GM12878 (cell line): ENCODE results near the gene C1QL1. TPM values are rescaled to one million over a fixed set of nuclear protein-coding genes. Genes with fewer than 3 reads are reported as not detected.

Experiments used
- ATAC-seq: fragments of 200-7000 bp; cut with Tn5 transposase; 3 replicates; pipeline ENCODE4 v1.9.1; 2020; ENCODE audit warnings: mild to moderate bottlenecking, moderate library complexity
- BruUV-seq: library from RNA; stranded (reverse); fragments of 400-500 nt; replicated peaks from 2 replicates; lab custom pipeline; 2021; lab: Mats Ljungman, UMichigan
- CTCF ChIA-PET: fragments of 300-600 bp; sonication (Branson Sonifier 250); formaldehyde crosslinking; extraction: SDS; loops from one replicate; lab custom pipeline; 2021; ENCODE audit warnings: inconsistent platforms; lab: Yijun Ruan, JAX
- POLR2A ChIA-PET: fragments of 350-600 bp; formaldehyde crosslinking; extraction: SDS; loops from one replicate; lab custom pipeline; 2021; ENCODE audit warnings: inconsistent platforms; lab: Charles Lee
- RAD21 ChIA-PET: fragments of 300-600 bp; sonication (Branson Sonifier 250); formaldehyde crosslinking; loops from one replicate; lab custom pipeline; 2023; ENCODE audit warnings: antibody characterized with exemption; ENCODE audit not compliant: unreplicated experiment; lab: Charles Lee
- SMC1A ChIA-PET: fragments of 300-600 bp; sonication (Branson Sonifier 250); formaldehyde crosslinking; loops from one replicate; lab custom pipeline; 2023; ENCODE audit not compliant: unreplicated experiment, uncharacterized antibody; lab: Charles Lee
- DNase-seq: peaks from one replicate; pipeline ENCODE4 v3.0.0-alpha.2; 2011; ENCODE audit warnings: low read depth, low spot score
- FAIRE-seq: peaks from 3 replicates; lab custom pipeline; 2011; peaks lifted over from hg19 to GRCh38; lab: Jason Lieb, UNC
- H2AFZ ChIP-seq: 2 replicates; pipeline ENCODE4 v1.6.0; 2011; ENCODE audit warnings: low read depth, low read length, control low read depth; ENCODE audit not compliant: control insufficient read depth
- H3K27ac ChIP-seq: 2 replicates; pipeline ENCODE4 v1.5.1; 2011; ENCODE audit warnings: control low read depth; ENCODE audit not compliant: control insufficient read depth, insufficient read depth
- H3K27me3 ChIP-seq, 2 experiments: replicated peaks in 1 of 2; 2 replicates each; pipeline versions ENCODE4 v1.6.0 to v1.6.1; 2011; ENCODE audit warnings: low read length in 1 of 2; ENCODE audit not compliant: control insufficient read depth in 2 of 2, insufficient read depth in 2 of 2
- H3K36me3 ChIP-seq, 2 experiments: 2 replicates each; pipeline ENCODE4 v1.5.1; 2011; ENCODE audit warnings: low read length in 1 of 2; ENCODE audit not compliant: control insufficient read depth in 2 of 2, insufficient read depth in 2 of 2
- H3K4me1 ChIP-seq: 2 replicates; pipeline ENCODE4 v1.6.1; 2011; ENCODE audit warnings: mild to moderate bottlenecking, low read length, moderate library complexity, mixed read lengths; ENCODE audit not compliant: control insufficient read depth, insufficient read depth
- H3K4me2 ChIP-seq: 2 replicates; pipeline ENCODE4 v1.6.0; 2011; ENCODE audit warnings: control low read depth; ENCODE audit not compliant: control insufficient read depth, insufficient read depth
- H3K4me3 ChIP-seq: fragments of 200-600 bp; sonication (generic); 2 replicates; pipeline ENCODE4 v1.5.1; 2016
- H3K79me2 ChIP-seq: 2 replicates; pipeline ENCODE4 v1.6.0; 2011; ENCODE audit warnings: low read length; ENCODE audit not compliant: control insufficient read depth, insufficient read depth
- H3K9ac ChIP-seq: 2 replicates; pipeline ENCODE4 v1.8.0; 2011; ENCODE audit warnings: low read length, control low read depth, mixed read lengths; ENCODE audit not compliant: control insufficient read depth, insufficient read depth
- H3K9me3 ChIP-seq: replicated peaks from 3 replicates; pipeline ENCODE4 v1.5.1; 2011; ENCODE audit warnings: mild to moderate bottlenecking, low read length; ENCODE audit not compliant: control insufficient read depth, insufficient read depth
- H4K20me1 ChIP-seq: 2 replicates; pipeline ENCODE4 v1.6.0; 2011; ENCODE audit not compliant: control insufficient read depth, insufficient read depth
- BCL3 ChIP-seq: IDR thresholded peaks from 2 replicates; pipeline ENCODE4 v1.6.1; 2011; ENCODE audit warnings: borderline replicate concordance, low read depth, mild to moderate bottlenecking, moderate library complexity, low read length; ENCODE audit not compliant: insufficient read depth, poor library complexity, severe bottlenecking
- CTCF ChIP-seq, 3 experiments: IDR thresholded peaks in 2 of 3; conservative IDR thresholded peaks in 1 of 3; 2 replicates each; pipeline ENCODE4 v1.5.1; 2011; ENCODE audit warnings: low read depth in 3 of 3, low read length in 3 of 3, mild to moderate bottlenecking in 3 of 3, control low read depth in 2 of 3, moderate library complexity in 2 of 3, inconsistent platforms in 1 of 3, mixed read lengths in 1 of 3; ENCODE audit not compliant: control insufficient read depth in 2 of 3, insufficient read depth in 1 of 3; ENCODE audit errors: extremely low read depth in 1 of 3
- FOXK2 ChIP-seq: fragments of 450-650 bp; IDR thresholded peaks from 2 replicates; pipeline ENCODE4 v1.6.1; 2017; ENCODE audit warnings: mild to moderate bottlenecking, moderate library complexity
- POLR2A ChIP-seq: IDR thresholded peaks from 2 replicates; pipeline ENCODE4 v1.6.1; 2011; ENCODE audit warnings: low read depth, mild to moderate bottlenecking, low read length
- SP1 ChIP-seq: IDR thresholded peaks from one replicate; pipeline ENCODE4 v1.6.1; 2011; ENCODE audit warnings: low read depth, low read length
- STAT1 ChIP-seq: fragments of 450-650 bp; conservative IDR thresholded peaks from 2 replicates; pipeline ENCODE4 v1.6.1; 2014; ENCODE audit warnings: antibody characterized with exemption, mild to moderate bottlenecking
- SUZ12 ChIP-seq: fragments of 200-600 bp; sonication (generic); IDR thresholded peaks from one replicate; pipeline ENCODE4 v1.6.1; 2018; ENCODE audit warnings: antibody characterized with exemption, mild to moderate bottlenecking; ENCODE audit not compliant: unreplicated experiment
- ZNF217 ChIP-seq: fragments of 450-650 bp; IDR thresholded peaks from 2 replicates; pipeline ENCODE4 v1.6.1; 2017; ENCODE audit warnings: antibody characterized with exemption, mild to moderate bottlenecking
- ZSCAN29 ChIP-seq: fragments of 450-650 bp; IDR thresholded peaks from 2 replicates; pipeline ENCODE4 v1.6.1; 2017; ENCODE audit warnings: mild to moderate bottlenecking, moderate library complexity
- WGBS: methylation state at CpG from one replicate; pipeline ENCODE4 v1.1.6; 2016; ENCODE audit warnings: low lambda C conversion rate; ENCODE audit not compliant: insufficient replicate concordance, insufficient coverage; ENCODE audit errors: missing lambda C conversion rate; 5-methylcytosine and 5-hydroxymethylcytosine counted together
- in situ Hi-C: fragments of 300-500 bp; cut with MboI; formaldehyde crosslinking; loops from 9 replicates; pipeline ENCODE4 v1.14.3; 2018; ENCODE audit warnings: mixed read lengths
- intact Hi-C: fragments of 100-400 bp; cut with micrococcal nuclease; formaldehyde crosslinking; loops from one replicate; pipeline ENCODE4 v1.14.2; 2022; ENCODE audit not compliant: unreplicated experiment
- polyA plus RNA-seq, 11 experiments: library from polyadenylated mRNA; depleted of rRNA in 4 of 11; unstranded in 6 of 11; stranded (reverse) in 5 of 11; fragments of >200 nt; fragmentation: Nextera tagmentation in 4 of 11; fragmentation: Illumina TruSeq in 1 of 11; extraction: Ambion mirVana in 4 of 11; extraction: Trizol in 1 of 11; gene quantifications; 1 replicate in 1 of 11; 2 replicates in 10 of 11; pipeline versions ENCODE4 v1.2.1 to v1.2.3, GENCODE V29; 2011 to 2016; ENCODE audit warnings: inconsistent platforms in 2 of 11, missing spikeins in 2 of 11, low read depth in 1 of 11
- total RNA-seq, 4 experiments: library from RNA; depleted of rRNA in 3 of 4; stranded (reverse); fragments of >200 nt in 3 of 4; fragmentation: Illumina TruSeq in 1 of 4; extraction: Trizol in 1 of 4; gene quantifications; 2 replicates each; pipeline versions ENCODE4 v1.2.1 to v1.2.3, GENCODE V29; 2013 to 2021
- TF ChIP-seq, protein P1 (sequence below): fragments of 450-650 bp; IDR thresholded peaks from 2 replicates; pipeline ENCODE4 v1.6.1; 2016; ENCODE audit warnings: mild to moderate bottlenecking

Gene C1QL1
- total and polyA plus RNA-seq, 10 of the 15 experiments (the other 5 are each of a cell fraction or from before 2014, with no cell fraction given): not detected

- FAIRE-seq (no peak), DNase-seq (no peak), ATAC-seq (no peak)
- H3K4me1 ChIP-seq: peaks cover 12% of the 10 kb centered on the region
- H2AFZ ChIP-seq: no peak overlapping the region
- SMC1A ChIA-PET: interaction anchor here (0.9 to 6.5 kb wide), 2 partner anchors 98 to 125 kb away, joined by 3 to 90 read pairs; no protein-coding TSS in a partner anchor
- no TSS peak for BruUV-seq
- peaks cover 0 to 3% of the 10 kb centered on the region in 2 experiments; a peak in 1 of 4 replicates for H3K27me3 ChIP-seq
- no peaks in the 10 kb centered on the region for H3K9me3 ChIP-seq
- no peak overlapping the region for H3K4me2 ChIP-seq
- no peak overlapping the region for H3K9ac ChIP-seq
- in situ Hi-C loops: loop anchor here (10.0 kb wide), 2 partner anchors 102 to 182 kb away; no protein-coding TSS in a partner anchor
- no peaks in the 10 kb centered on the region for H4K20me1 ChIP-seq
- H3K27ac ChIP-seq: no peak overlapping the region
- H3K4me3 ChIP-seq: no peak overlapping the region
- no peaks in the 10 kb centered on the region for H3K79me2 ChIP-seq
- POLR2A ChIA-PET: no interaction called here
- intact Hi-C loops: loop anchor here (5.0 kb wide), 1 partner anchor 189 kb away; no protein-coding TSS in a partner anchor
- RAD21 ChIA-PET: no interaction called here
- H3K36me3 ChIP-seq: peaks cover 17 to 18% of the 10 kb centered on the region in 2 experiments; a peak in 3 of 4 replicates
- 76% methylated on average over 19 of the region's 19 CpGs for WGBS
- 0 out of 2 replicates have a peak, but pooled peaks have one; percentile 11 for TF ChIP-seq POLR2A
- TF ChIP-seq ZNF217: no peak
- CTCF ChIA-PET: interaction anchor here (0.9 to 6.9 kb wide), 5 partner anchors 31 to 208 kb away, joined by 3 to 82 read pairs (median 6); partner anchors contain the start of genes ACBD4 and PLCD3
Observed at GRCh38 chr17:44922746-44923470, 45.2 kb downstream of the C1QL1 start.

DNA sequence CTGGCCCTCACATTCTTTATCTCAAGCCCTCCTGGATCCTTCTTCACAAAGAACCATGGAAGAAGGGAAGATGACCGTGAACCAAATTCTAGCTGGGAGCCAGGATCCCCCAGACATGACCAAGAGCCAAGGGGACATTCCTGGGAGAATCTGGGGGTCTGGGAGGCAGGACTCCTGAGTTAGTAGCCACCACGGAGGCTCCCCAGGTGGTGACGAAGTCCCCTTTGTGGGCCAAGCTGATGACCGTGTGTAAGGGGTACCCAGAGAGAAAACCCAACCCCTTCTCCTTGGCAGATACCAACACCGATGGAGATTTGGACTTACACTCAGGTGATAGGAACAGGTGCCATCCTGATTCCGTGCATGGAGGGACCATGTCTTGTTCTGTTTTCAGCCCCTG, 46.0 kb downstream of the C1QL1 start:
- ATAC-seq (no peak), FAIRE-seq (no peak), DNase-seq (no peak)
- POLR2A ChIA-PET: interaction anchor here (0.5 to 2.5 kb wide), 2 partner anchors 100 to 778 kb away, joined by 5 to 10 read pairs; no protein-coding TSS in a partner anchor
- SMC1A ChIA-PET: interaction anchor here (0.9 to 6.5 kb wide), 2 partner anchors 98 to 126 kb away, joined by 3 to 90 read pairs; no protein-coding TSS in a partner anchor
- intact Hi-C loops: loop anchor here (5.0 kb wide), 1 partner anchor 190 kb away; no protein-coding TSS in a partner anchor
- peaks cover 0 to 3% of the 10 kb centered on the region in 2 experiments; a peak in 1 of 4 replicates for H3K27me3 ChIP-seq
- peaks cover 12% of the 10 kb centered on the region for H3K4me1 ChIP-seq
- RAD21 ChIA-PET: interaction anchor here (4.6 kb wide), 1 partner anchor 98 kb away, joined by 82 read pairs; no protein-coding TSS in a partner anchor
- no peaks in the 10 kb centered on the region for H4K20me1 ChIP-seq
- BruUV-seq: no TSS peak
- H3K4me2 ChIP-seq: no peak overlapping the region
- H3K79me2 ChIP-seq: no peaks in the 10 kb centered on the region
- H3K4me3 ChIP-seq: no peak overlapping the region
- CTCF ChIA-PET: interaction anchor here (0.9 to 6.9 kb wide), 11 partner anchors 9 to 209 kb away, joined by 3 to 156 read pairs (median 6); partner anchors contain the start of genes ACBD4 and PLCD3
- H3K9me3 ChIP-seq: no peaks in the 10 kb centered on the region
- H3K9ac ChIP-seq: no peak overlapping the region
- no peak overlapping the region for H3K27ac ChIP-seq
- 44% methylated on average over 6 of the region's 6 CpGs for WGBS
- in situ Hi-C loops: loop anchor here (10.0 kb wide), 2 partner anchors 103 to 183 kb away; no protein-coding TSS in a partner anchor
- no peak overlapping the region for H2AFZ ChIP-seq
- peaks cover 10 to 13% of the 10 kb centered on the region in 2 experiments; a peak in 3 of 4 replicates for H3K36me3 ChIP-seq
- TF ChIP-seq ZSCAN29 (no peak), BCL3 (no peak), SP1 (no peak), SUZ12 (no peak), CTCF (IDR thresholded peaks at IDR 0.05 in 2 of 3, conservative IDR thresholded peaks at IDR 0.05 in 1 of 3; ENCODE audit: control insufficient read depth in 2 of 3, extremely low read depth in 1 of 3, insufficient read depth in 1 of 3, low read depth in 3 of 3, low read length in 3 of 3) (no peak), FOXK2 (no peak), STAT1 (no peak)
- TF ChIP-seq, protein P1, sequence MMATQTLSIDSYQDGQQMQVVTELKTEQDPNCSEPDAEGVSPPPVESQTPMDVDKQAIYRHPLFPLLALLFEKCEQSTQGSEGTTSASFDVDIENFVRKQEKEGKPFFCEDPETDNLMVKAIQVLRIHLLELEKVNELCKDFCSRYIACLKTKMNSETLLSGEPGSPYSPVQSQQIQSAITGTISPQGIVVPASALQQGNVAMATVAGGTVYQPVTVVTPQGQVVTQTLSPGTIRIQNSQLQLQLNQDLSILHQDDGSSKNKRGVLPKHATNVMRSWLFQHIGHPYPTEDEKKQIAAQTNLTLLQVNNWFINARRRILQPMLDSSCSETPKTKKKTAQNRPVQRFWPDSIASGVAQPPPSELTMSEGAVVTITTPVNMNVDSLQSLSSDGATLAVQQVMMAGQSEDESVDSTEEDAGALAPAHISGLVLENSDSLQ: no peak
